ENCODE data around the gene ZBTB16.

ZBTB16 gene

GRCh38 chr11:114280696-114281095, 221.2 kb downstream of the ZBTB16 start:
- TF ChIP-seq CTCF (IDR thresholded peaks at IDR 0.05), result peak; percentile 79
- Mint-ChIP-seq H3K4me3 (no peak overlapping the region), H3K36me3 (ENCODE audit: low read depth) (no peaks in the 10 kb centered on the region), H3K27ac (no peak overlapping the region), H3K9me3 (no peaks in the 10 kb centered on the region), H3K27me3 (ENCODE audit: low read depth, poor library complexity) (peaks cover 18% of the 10 kb centered on the region), H3K4me1 (peaks cover 23% of the 10 kb centered on the region)
- peak; percentile 75 for DNase-seq

DNA sequence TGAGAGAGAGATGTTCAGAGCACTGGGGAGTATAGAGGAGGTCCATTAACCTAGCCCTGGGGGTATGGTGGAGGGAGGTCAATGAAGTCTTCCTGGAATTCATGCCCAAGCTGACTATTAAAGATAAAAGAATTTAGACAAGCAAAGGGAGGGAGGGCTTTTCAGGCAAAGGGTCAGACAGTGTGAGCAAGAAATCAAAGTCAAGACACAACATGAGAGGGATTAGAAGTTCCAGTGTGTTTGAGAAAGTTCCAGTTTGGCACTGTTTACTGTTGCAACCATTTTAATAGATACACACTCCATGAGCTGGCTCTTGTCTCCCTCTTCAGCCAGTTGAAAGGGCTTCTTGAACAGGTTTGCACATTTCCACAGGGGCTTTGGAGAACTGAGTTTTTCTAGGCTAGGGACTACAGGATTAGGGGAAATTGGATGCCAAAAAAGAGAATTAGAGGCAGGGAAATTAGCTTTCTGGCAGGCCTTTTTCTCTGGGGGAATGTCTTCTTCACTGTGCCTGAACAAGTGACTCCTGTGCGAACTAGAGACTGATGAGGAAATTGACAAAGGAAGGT, 222.0 kb downstream of the ZBTB16 start:
- Mint-ChIP-seq H3K27ac (no peak overlapping the region), H3K36me3 (ENCODE audit: low read depth) (no peaks in the 10 kb centered on the region), H3K4me3 (no peak overlapping the region), H3K9me3 (no peaks in the 10 kb centered on the region), H3K4me1 (peaks cover 29% of the 10 kb centered on the region), H3K27me3 (ENCODE audit: low read depth, poor library complexity) (peaks cover 16% of the 10 kb centered on the region)
- DNase-seq, result no peak
- no peak for TF ChIP-seq CTCF (IDR thresholded peaks at IDR 0.05)

DNA sequence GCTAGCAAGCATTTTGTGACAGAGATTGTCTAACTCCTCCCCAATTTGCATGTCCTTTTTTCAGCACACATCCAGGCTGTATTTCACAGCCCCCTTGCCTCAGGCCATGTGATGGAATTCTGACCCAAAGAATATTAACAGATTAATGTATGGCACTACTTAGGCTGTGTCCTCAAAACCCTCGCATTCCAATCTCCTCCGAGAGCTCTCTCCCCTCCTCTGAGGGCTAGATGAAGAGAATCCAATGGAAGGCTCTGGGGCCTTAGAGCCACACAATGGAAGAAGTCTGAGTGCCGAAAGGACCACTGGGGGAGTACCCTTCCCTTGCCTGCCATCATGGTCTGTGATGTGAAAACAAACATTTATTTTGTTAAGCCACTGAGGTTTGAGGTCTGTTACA, 223.0 kb downstream of the ZBTB16 start:
- TF ChIP-seq CTCF (IDR thresholded peaks at IDR 0.05), result no peak
- DNase-seq, result no peak
- no peak overlapping the region for H3K4me3 Mint-ChIP-seq
- H3K27ac Mint-ChIP-seq, result no peak overlapping the region
- peaks cover 29% of the 10 kb centered on the region for H3K4me1 Mint-ChIP-seq
- H3K9me3 Mint-ChIP-seq, result no peaks in the 10 kb centered on the region
- no peaks in the 10 kb centered on the region for H3K36me3 Mint-ChIP-seq (ENCODE audit: low read depth)
- H3K27me3 Mint-ChIP-seq (ENCODE audit: low read depth, poor library complexity), result peaks cover 9% of the 10 kb centered on the region

DNA sequence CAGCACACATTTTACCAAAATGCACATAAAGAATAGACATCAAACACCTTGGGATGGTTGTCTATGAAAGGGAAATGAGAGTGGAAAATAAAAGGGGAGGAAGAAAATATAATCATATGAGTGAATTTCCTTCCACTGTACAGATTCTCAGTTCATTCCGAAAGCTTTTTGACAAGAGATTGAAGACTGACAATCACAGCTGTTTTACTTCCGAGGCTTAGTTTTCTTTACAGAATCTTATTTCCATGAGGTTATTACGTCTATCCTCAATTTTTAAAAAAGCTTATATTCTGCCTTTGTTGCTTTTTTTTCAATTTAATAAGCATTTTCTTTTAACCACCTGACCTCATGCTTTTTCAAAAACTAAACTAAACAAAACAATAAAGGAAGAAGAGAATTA, 223.9 kb downstream of the ZBTB16 start:
- H3K4me1 Mint-ChIP-seq, result peaks cover 29% of the 10 kb centered on the region
- H3K9me3 Mint-ChIP-seq, result no peaks in the 10 kb centered on the region
- DNase-seq, result no peak
- no peak overlapping the region for H3K4me3 Mint-ChIP-seq
- TF ChIP-seq CTCF (IDR thresholded peaks at IDR 0.05), result no peak
- H3K27ac Mint-ChIP-seq, result no peak overlapping the region
- H3K36me3 Mint-ChIP-seq (ENCODE audit: low read depth), result no peaks in the 10 kb centered on the region
- H3K27me3 Mint-ChIP-seq (ENCODE audit: low read depth, poor library complexity), result peaks cover 3% of the 10 kb centered on the region

- no peak for DNase-seq
- H3K27me3 Mint-ChIP-seq (ENCODE audit: low read depth, poor library complexity), result no peaks in the 10 kb centered on the region
- H3K4me3 Mint-ChIP-seq, result no peak overlapping the region
- no peaks in the 10 kb centered on the region for H3K36me3 Mint-ChIP-seq (ENCODE audit: low read depth)
- no peak overlapping the region for H3K27ac Mint-ChIP-seq
- peaks cover 29% of the 10 kb centered on the region for H3K4me1 Mint-ChIP-seq
- no peak for TF ChIP-seq CTCF (IDR thresholded peaks at IDR 0.05)
- H3K9me3 Mint-ChIP-seq, result no peaks in the 10 kb centered on the region
Measured at GRCh38 chr11:114284021-114284420, 224.5 kb downstream of the ZBTB16 start.

DNA sequence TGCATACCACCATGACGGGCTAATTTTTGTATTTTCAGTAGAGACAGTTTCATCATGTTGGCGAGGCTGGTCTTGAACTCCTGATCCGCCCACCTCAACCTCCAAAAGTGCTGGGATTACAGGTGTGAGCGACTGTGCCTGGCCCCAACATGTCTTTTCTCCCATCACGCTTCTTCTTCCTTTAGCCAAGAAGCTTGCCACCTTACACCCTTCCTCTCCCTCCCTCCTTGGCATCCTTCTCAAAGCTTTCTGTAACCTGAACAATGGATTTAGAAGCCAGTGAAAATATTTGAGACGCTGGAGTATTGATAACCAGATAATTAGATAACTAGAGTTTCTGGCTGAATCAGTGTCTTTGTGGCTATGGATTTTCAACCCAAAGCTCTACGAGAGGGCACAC, 225.4 kb downstream of the ZBTB16 start:
- H3K27me3 Mint-ChIP-seq (ENCODE audit: low read depth, poor library complexity), result no peaks in the 10 kb centered on the region
- no peak overlapping the region for H3K27ac Mint-ChIP-seq
- no peak overlapping the region for H3K4me3 Mint-ChIP-seq
- no peak for TF ChIP-seq CTCF (IDR thresholded peaks at IDR 0.05)
- DNase-seq, result no peak
- no peaks in the 10 kb centered on the region for H3K36me3 Mint-ChIP-seq (ENCODE audit: low read depth)
- peaks cover 29% of the 10 kb centered on the region for H3K4me1 Mint-ChIP-seq
- H3K9me3 Mint-ChIP-seq, result no peaks in the 10 kb centered on the region
